Progenitor cell of endocrine pancreas (in vitro differentiated cells): ENCODE results near the gene PTPMT1. TPM values are rescaled to one million over a fixed set of nuclear protein-coding genes. Genes with fewer than 3 reads are reported as not detected.
"Not testable (repeated sequence)": the region's sequence is repeated elsewhere in the genome, so short reads cannot be mapped to it uniquely, and the experiment has no call there.

Experiments
- DNase-seq: peaks from one replicate; pipeline ENCODE4 v3.0.0; 2021; ENCODE audit warnings: low spot score; ENCODE audit not compliant: unreplicated experiment
- H3K27ac Mint-ChIP-seq: 2 replicates; pipeline ENCODE4 v1.8.0; 2021; ENCODE audit warnings: mild to moderate bottlenecking, moderate library complexity, mixed read lengths
- H3K27me3 Mint-ChIP-seq: 2 replicates; pipeline ENCODE4 v1.8.0; 2021; ENCODE audit warnings: mixed read lengths
- H3K36me3 Mint-ChIP-seq: 2 replicates; pipeline ENCODE4 v1.8.0; 2022; ENCODE audit warnings: mixed read lengths; ENCODE audit not compliant: insufficient read depth
- H3K4me1 Mint-ChIP-seq: 2 replicates; pipeline ENCODE4 v1.8.0; 2021; ENCODE audit warnings: low read depth, mixed read lengths
- H3K4me3 Mint-ChIP-seq: 2 replicates; pipeline ENCODE4 v1.8.0; 2021; ENCODE audit warnings: low read depth, mild to moderate bottlenecking, moderate library complexity, mixed read lengths
- H3K9me3 Mint-ChIP-seq: 2 replicates; pipeline ENCODE4 v1.8.0; 2021; ENCODE audit warnings: low read depth, mixed read lengths
- CTCF ChIP-seq: fragments of 200-600 bp; sonication (generic); IDR thresholded peaks from one replicate; pipeline ENCODE4 v1.5.0; 2021; ENCODE audit warnings: antibody characterized with exemption, mild to moderate bottlenecking; ENCODE audit not compliant: unreplicated experiment
- total RNA-seq: library from RNA; stranded (reverse); gene quantifications from 2 replicates; pipeline ENCODE4 v1.2.1, GENCODE V29; 2021

Gene PTPMT1
- total RNA-seq, 1 donor from 2014 or later, result 47.6 TPM

DNA sequence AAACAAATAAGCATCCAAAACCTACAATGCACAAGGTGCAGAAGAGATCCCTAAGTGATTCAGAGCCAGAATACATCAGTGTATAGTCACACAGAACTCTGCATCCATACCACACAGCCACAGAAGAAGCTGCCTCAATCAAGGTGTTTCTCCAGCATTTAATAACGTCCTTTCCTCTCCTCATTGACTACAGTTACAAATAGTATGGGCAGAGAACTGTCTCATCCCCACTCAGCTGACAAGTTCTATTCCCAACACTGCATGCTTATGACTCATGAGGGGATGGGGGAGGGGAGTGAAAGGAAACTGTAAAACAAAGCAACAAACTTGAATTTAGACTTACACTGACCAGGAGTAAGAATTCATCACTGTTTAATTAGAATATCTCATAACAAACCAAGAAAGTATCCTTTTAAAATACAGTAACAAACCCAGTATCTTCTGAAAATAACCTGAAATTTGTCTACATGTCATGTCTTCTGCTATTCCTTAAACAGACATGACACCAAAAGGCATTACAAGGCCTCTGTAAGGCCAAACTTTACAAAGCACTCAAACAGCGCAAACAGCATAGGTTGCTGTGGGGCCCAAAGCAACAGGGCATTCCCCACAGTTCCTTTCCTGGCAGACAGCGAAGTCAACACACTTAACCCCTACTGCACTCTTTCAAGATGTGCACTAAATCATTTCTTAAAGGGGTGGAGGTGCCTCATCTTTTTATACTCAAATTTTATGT lies 41.7 kb upstream of the PTPMT1 start:
- Mint-ChIP-seq H3K36me3 (peaks cover 5% of the 10 kb centered on the region), H3K4me3 (no peak overlapping the region)
- no peak for TF ChIP-seq CTCF

GRCh38 chr11:47524291-47524874 lies 41.0 kb upstream of the PTPMT1 start:
- Mint-ChIP-seq H3K27ac (peak overlapping the region; percentile 87), H3K4me1 (peaks cover 22% of the 10 kb centered on the region), H3K9me3 (no peaks in the 10 kb centered on the region), H3K27me3 (no peaks in the 10 kb centered on the region), H3K4me3 (no peak overlapping the region), H3K36me3 (peaks cover 5% of the 10 kb centered on the region)
- DNase-seq, result no peak
- TF ChIP-seq CTCF, result no peak

More for the DNA sequence above, 41.7 kb upstream of the PTPMT1 start:
- Mint-ChIP-seq H3K4me1 (peaks cover 23% of the 10 kb centered on the region), H3K27me3 (no peaks in the 10 kb centered on the region), H3K9me3 (no peaks in the 10 kb centered on the region), H3K27ac (peak overlapping the region; percentile 87)
- DNase-seq, result no peak

GRCh38 chr11:47526032-47526431 lies 39.4 kb upstream of the PTPMT1 start:
- not testable (repeated sequence) for H3K27me3 Mint-ChIP-seq, H3K4me3 Mint-ChIP-seq, DNase-seq, H3K9me3 Mint-ChIP-seq, H3K36me3 Mint-ChIP-seq
- Mint-ChIP-seq H3K4me1 (peaks cover 20% of the 10 kb centered on the region), H3K27ac (peak overlapping the region; percentile 87)

DNA sequence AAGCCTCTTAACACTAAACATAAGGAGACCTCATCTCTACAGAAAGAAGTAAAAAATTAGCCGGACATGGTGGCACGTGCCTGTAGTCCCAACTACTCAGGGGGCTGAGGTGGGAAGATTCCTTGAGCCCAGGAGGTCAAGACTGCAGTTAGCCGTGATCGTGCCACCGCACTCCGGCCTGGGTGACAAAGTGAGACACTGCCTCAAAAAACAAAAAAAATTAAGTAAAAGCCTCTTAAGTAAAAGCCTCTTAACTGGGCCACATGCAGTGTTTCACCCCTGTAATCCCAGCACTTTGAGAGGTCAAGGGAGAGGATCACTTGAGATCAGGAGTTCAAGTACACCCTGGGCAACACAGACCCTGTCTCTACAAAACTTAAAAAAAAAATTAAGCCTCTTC lies 38.2 kb upstream of the PTPMT1 start:
- Mint-ChIP-seq H3K27me3 (no peaks in the 10 kb centered on the region), H3K36me3 (peaks cover 3% of the 10 kb centered on the region), H3K27ac (peak overlapping the region; percentile 59), H3K9me3 (no peaks in the 10 kb centered on the region), H3K4me1 (peaks cover 20% of the 10 kb centered on the region), H3K4me3 (no peak overlapping the region)
- DNase-seq, result no peak
- TF ChIP-seq CTCF, result no peak

GRCh38 chr11:47529951-47530350 lies 35.4 kb upstream of the PTPMT1 start:
- peaks cover 3% of the 10 kb centered on the region for H3K36me3 Mint-ChIP-seq
- TF ChIP-seq CTCF, result no peak
- no peak overlapping the region for H3K4me3 Mint-ChIP-seq
- no peaks in the 10 kb centered on the region for H3K9me3 Mint-ChIP-seq
- H3K4me1 Mint-ChIP-seq, result peaks cover 13% of the 10 kb centered on the region
- no peaks in the 10 kb centered on the region for H3K27me3 Mint-ChIP-seq
- H3K27ac Mint-ChIP-seq, result no peak overlapping the region
- no peak for DNase-seq

DNA sequence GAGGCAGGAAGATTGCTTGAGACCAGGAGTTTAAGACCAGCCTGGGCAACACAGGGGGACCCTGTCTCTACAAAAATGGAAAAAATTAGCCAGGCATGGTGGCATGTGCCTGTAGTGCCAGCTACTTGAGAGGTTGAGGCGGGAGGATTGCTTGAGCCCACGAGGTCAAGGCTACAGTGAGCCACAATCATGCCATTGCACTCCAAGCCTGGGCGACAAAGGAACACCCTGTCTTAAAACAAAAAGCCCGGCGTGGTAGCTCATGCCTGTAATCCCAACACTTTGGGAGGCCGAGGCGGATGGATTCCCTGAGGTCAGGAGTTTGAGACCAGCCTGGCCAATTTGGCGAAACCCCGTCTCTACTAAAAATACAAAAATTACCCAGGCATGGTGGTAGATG lies 34.7 kb upstream of the PTPMT1 start:
- Mint-ChIP-seq H3K4me1 (peaks cover 11% of the 10 kb centered on the region), H3K27ac (peak overlapping the region; percentile 56)
- not testable (repeated sequence) for H3K4me3 Mint-ChIP-seq, DNase-seq, H3K36me3 Mint-ChIP-seq, H3K27me3 Mint-ChIP-seq, H3K9me3 Mint-ChIP-seq
